ENCODE measurements around the gene TSEN2.

Gene TSEN2

DNA sequence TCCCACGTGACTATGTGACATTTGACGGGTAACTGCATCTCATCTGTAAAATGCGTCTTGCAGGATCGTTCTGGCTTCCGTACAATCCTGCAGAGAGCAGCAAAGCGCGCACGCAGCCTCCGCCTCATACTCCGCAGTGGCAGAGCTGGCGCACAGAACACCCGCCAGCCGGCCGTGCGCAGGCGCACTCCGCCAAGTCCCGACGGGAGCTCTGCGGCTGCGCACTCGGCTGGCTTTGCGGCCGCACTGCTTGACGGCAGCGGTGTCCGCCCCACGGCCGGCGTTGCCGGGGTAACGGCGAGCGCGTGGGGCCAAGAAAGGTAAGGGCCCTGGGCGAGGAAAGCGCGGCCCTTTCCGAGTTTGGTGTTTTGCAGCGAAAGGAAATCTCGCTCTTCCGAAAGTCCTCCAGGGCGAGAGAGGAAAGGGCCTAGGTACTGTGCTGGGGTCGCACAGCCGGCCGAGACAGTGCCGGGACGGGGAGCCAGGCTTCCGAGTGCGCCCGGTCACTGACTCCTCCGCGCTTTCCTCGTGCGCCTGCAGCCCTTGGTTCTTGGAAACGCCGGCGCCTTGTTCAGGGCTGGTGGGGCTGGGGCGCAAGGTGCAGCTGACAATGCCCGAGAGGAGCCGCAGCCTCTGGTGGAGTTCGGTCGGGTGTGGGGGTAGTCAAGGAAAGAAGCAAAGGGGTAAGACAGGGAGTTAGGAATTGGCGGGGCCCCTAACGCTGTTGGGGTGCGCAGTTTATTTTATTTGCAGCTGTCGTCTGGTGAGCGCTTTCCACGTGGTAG lies at the start of gene TSEN2:
Gene TSEN2, plus strand, starts transcription at position 283 of the 785 bp plus-strand sequence. CDS start 5,321 bp downstream, outside the sequence.
- TF ChIP-seq, protein P1, sequence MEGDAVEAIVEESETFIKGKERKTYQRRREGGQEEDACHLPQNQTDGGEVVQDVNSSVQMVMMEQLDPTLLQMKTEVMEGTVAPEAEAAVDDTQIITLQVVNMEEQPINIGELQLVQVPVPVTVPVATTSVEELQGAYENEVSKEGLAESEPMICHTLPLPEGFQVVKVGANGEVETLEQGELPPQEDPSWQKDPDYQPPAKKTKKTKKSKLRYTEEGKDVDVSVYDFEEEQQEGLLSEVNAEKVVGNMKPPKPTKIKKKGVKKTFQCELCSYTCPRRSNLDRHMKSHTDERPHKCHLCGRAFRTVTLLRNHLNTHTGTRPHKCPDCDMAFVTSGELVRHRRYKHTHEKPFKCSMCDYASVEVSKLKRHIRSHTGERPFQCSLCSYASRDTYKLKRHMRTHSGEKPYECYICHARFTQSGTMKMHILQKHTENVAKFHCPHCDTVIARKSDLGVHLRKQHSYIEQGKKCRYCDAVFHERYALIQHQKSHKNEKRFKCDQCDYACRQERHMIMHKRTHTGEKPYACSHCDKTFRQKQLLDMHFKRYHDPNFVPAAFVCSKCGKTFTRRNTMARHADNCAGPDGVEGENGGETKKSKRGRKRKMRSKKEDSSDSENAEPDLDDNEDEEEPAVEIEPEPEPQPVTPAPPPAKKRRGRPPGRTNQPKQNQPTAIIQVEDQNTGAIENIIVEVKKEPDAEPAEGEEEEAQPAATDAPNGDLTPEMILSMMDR (IDR thresholded peaks at IDR 0.05; ENCODE audit: extremely low read depth, insufficient read depth, missing control alignments), result peak; percentile 48
- in situ Hi-C loops (cut with MboI; ENCODE audit: low pct_unique_long_range_greater_than_20kb, low sequenced_read_pairs, unreplicated experiment), result no loop called here
- peak; percentile 98 for DNase-seq (ENCODE audit: low spot score)

DNA sequence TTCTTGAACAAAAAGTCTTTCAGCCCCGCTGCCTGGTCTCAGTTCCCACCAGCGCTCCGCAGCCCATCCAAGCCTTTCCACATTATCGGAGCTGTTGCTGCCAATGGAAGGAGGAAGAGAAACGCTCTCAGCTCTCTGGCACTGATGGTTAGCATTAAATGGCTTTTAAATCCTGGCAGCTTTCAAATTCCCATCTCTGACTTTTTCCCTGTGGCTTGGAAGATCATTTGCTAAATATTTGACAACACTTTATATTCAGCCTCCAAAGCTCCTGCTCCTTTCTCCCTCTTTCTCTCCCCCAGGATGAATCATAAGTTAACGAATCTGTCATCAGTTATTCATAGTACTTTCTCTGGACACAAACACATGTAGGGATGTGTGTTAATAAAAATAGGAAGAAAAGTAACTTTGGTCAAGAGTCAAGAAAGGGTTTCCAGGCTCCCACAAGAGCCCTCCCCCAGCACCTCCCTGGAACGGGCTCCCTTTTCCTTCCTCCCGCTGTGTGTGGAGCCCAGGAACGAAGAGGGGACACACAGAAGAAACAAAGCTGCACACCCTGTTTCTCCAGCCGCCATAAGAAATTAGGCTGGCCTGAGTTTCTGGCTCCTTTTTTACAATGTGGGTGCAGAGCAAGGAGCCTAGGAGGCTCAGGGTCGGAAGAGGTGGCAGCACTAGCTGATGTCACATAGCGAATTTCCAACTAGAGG lies 47.6 kb upstream of the TSEN2 start:
- DNase-seq (ENCODE audit: low spot score), result no peak
- in situ Hi-C loops (cut with MboI; ENCODE audit: low pct_unique_long_range_greater_than_20kb, low sequenced_read_pairs, unreplicated experiment), result no loop called here
- TF ChIP-seq, protein P1 (IDR thresholded peaks at IDR 0.05; ENCODE audit: extremely low read depth, insufficient read depth, missing control alignments), result no peak

DNA sequence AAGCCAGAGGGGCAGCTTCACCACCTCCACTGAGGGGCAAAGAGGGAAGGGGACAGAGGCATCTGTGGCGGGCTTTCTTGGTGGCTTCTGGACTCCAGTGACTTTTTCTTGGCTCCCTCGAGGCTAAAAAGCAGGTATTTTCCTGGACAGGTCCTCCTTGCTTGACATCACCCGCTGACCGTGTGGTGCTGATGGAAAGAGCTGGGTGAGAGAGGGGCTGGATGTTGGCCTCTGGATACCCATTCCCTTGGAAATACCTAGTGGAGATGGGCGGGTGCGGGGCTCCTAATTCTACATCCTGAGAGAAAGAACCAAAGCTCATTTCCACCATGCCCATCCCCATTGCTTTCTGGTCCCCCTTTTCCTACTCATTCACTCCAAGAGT lies 47.1 kb upstream of the TSEN2 start:
- TF ChIP-seq, protein P1 (IDR thresholded peaks at IDR 0.05; ENCODE audit: extremely low read depth, insufficient read depth, missing control alignments), result no peak
- in situ Hi-C loops (cut with MboI; ENCODE audit: low pct_unique_long_range_greater_than_20kb, low sequenced_read_pairs, unreplicated experiment), result no loop called here
- no peak for DNase-seq (ENCODE audit: low spot score)

DNA sequence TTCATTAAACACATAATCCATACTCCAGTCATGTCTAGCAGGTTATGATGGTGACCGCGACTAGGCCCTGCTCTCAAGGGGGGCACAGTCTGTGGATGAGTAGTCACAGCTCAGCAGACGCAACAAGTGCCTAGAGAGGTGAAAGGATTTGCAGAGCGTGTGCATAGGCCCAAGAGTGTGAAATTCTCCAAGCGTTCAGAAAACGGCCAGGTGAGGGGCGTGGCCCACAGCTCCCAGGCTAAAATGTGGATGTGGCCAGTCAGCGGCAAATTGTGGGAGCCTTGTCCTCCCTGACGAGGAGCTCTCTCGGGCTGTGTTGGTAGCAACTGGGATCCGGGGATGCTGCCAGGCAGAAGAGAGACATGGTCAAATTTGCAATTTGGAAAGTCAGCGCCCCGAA lies 46.4 kb upstream of the TSEN2 start:
- TF ChIP-seq, protein P1 (IDR thresholded peaks at IDR 0.05; ENCODE audit: extremely low read depth, insufficient read depth, missing control alignments), result no peak
- DNase-seq (ENCODE audit: low spot score), result no peak
- in situ Hi-C loops (cut with MboI; ENCODE audit: low pct_unique_long_range_greater_than_20kb, low sequenced_read_pairs, unreplicated experiment), result no loop called here

DNA sequence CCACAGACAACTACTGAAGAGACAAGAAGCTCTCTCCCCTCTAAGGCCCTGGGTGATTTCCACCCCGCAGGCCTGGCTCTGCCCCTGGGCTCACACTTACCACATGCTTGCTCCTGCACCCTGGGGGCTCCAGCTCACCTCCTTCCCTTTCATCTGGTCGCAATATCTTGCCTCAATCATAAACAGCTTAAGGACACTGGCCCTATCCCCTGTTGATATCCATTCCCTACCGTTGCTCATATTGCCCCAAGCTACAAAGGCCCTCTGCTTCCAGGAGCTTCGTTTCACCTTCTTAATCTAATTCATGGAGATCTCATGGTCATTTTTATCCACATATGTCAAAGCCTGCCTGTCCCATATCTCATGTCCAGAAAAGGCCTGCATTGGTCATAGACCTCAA lies 46.0 kb upstream of the TSEN2 start:
- no peak for DNase-seq (ENCODE audit: low spot score)
- in situ Hi-C loops (cut with MboI; ENCODE audit: low pct_unique_long_range_greater_than_20kb, low sequenced_read_pairs, unreplicated experiment), result no loop called here
- TF ChIP-seq, protein P1 (IDR thresholded peaks at IDR 0.05; ENCODE audit: extremely low read depth, insufficient read depth, missing control alignments), result no peak

DNA sequence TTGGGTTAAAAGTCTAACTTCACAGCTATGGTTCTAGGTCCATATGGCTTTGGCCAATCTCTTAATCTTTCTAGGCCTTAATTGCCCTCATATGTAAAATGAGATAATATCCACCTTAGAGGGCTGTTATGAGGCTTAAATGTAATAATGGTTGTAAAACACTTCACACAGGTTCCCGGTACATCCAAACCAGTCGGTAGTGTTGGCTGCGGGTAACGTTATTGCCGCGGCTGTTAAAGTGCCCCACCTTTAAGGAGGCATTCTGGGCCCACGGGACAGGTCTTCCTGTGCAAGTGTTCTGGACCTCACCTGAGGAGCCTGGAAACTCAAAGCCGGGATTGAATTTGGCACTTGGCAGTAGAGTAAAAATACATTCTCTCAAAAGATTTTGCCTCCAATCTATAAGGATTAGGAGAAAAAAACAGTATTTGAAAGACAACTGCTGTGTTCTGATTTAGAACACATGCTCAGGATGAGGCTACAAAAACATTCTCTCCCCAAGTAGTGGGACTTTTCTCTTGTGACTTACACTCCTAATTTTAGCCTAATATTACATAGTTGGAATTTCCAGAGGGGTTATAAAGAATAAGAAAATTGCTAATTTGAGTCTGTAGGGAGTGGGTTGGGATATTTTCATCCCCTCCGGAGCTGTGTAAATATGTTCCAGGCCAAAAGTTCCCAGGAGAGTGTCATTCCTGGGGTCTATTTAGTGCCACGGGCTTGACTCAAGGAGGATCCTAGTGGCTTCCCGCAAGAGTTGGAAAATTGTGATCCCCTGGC lies 44.9 kb upstream of the TSEN2 start:
- DNase-seq (ENCODE audit: low spot score), result no peak
- TF ChIP-seq, protein P1 (IDR thresholded peaks at IDR 0.05; ENCODE audit: extremely low read depth, insufficient read depth, missing control alignments), result no peak
- in situ Hi-C loops (cut with MboI; ENCODE audit: low pct_unique_long_range_greater_than_20kb, low sequenced_read_pairs, unreplicated experiment), result no loop called here
